GM19351 (cell line): Measurements from ENCODE around the gene TOM1L2.
"Not testable (repeated sequence)": the region's sequence is repeated elsewhere in the genome, so short reads cannot be mapped to it uniquely, and the experiment has no call there.

Experiments used
- ATAC-seq: cut with Tn5 transposase; IDR thresholded peaks from one replicate; pipeline ENCODE4 v1.9.1; 2021; ENCODE audit warnings: mild to moderate bottlenecking, moderate library complexity; ENCODE audit not compliant: unreplicated experiment

TOM1L2 gene

GRCh38 chr17:17926036-17926435, 46.2 kb downstream of the TOM1L2 start:
- ATAC-seq = no peak

GRCh38 chr17:17924857-17925250, 47.3 kb downstream of the TOM1L2 start:
- no peak for ATAC-seq

- no peak for ATAC-seq
These were observed 47.9 kb downstream of the TOM1L2 start for GRCh38 chr17:17924131-17924856.

GRCh38 chr17:17922070-17922614, 50.1 kb downstream of the TOM1L2 start:
- ATAC-seq = no peak

GRCh38 chr17:17921192-17922069, 50.8 kb downstream of the TOM1L2 start:
- ATAC-seq = no peak

- ATAC-seq = no peak
These were observed 52.8 kb downstream of the TOM1L2 start for GRCh38 chr17:17919169-17920107.

- ATAC-seq = no peak
These were observed 54.8 kb downstream of the TOM1L2 start for GRCh38 chr17:17917394-17917793.

- no peak for ATAC-seq
These were observed 57.0 kb downstream of the TOM1L2 start for GRCh38 chr17:17915183-17915582.

GRCh38 chr17:17913695-17914332, 58.4 kb downstream of the TOM1L2 start:
- no peak for ATAC-seq

- ATAC-seq = not testable (repeated sequence)
These were observed 59.9 kb downstream of the TOM1L2 start for GRCh38 chr17:17912336-17912735.

GRCh38 chr17:17911001-17911613, 61.1 kb downstream of the TOM1L2 start:
- ATAC-seq = no peak

- no peak for ATAC-seq
These were observed 62.1 kb downstream of the TOM1L2 start for GRCh38 chr17:17910060-17910459.

- ATAC-seq = no peak
These were observed 63.1 kb downstream of the TOM1L2 start for GRCh38 chr17:17909078-17909477.

- ATAC-seq = no peak
These were observed 64.7 kb downstream of the TOM1L2 start for GRCh38 chr17:17907469-17907868.

- ATAC-seq = no peak
These were observed 65.6 kb downstream of the TOM1L2 start for GRCh38 chr17:17906418-17907215.

- no peak for ATAC-seq
These were observed 67.2 kb downstream of the TOM1L2 start for GRCh38 chr17:17905036-17905320.

- ATAC-seq = no peak
These were observed 67.8 kb downstream of the TOM1L2 start for GRCh38 chr17:17904166-17905035.

- no peak for ATAC-seq
These were observed 69.3 kb downstream of the TOM1L2 start for GRCh38 chr17:17902877-17903276.
